Epithelial cell of proximal tubule (primary cell): ENCODE data around the gene AGBL1. TPM values are rescaled to one million over a fixed set of nuclear protein-coding genes. Genes with fewer than 3 reads are reported as not detected.

ENCODE experiments used
- DNase-seq: peaks from one replicate; pipeline ENCODE4 v3.0.0-alpha.2; 2011; ENCODE audit warnings: low read depth
- H3K4me3 ChIP-seq: 2 replicates; pipeline ENCODE4 v1.5.1; 2011; ENCODE audit warnings: low read depth, mild to moderate bottlenecking, low read length
- total RNA-seq: library from RNA; depleted of rRNA; stranded (reverse); fragments of >200 nt; gene quantifications from 2 replicates; pipeline ENCODE4 v1.2.3, GENCODE V29; 2015
- TF ChIP-seq, protein P1 (sequence below): conservative IDR thresholded peaks from 2 replicates; pipeline ENCODE4 v1.5.1; 2012; ENCODE audit warnings: low read depth, mild to moderate bottlenecking, low read length

AGBL1 gene
- total RNA-seq, 1 donor from 2014 or later = not detected

DNA sequence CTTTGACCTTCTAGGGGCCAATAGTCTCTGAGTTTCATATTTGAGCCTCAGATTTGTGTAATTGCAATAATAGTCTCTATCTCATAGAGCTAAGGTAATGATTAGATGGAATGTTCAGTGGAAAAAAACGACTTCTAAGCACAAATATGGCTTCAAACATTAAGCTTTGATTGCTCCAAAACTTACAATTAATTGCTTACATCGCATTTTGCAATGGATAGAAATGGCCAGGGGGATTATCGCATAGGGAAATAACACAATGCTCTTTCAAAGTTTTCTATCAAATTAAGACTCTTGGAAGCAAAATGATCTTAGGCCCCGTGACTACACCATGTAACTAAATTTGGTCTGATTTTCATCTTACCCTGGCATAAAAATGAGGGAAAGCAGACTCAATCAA lies 888.6 kb downstream of the AGBL1 start:
- no peak for DNase-seq
- TF ChIP-seq, protein P1, sequence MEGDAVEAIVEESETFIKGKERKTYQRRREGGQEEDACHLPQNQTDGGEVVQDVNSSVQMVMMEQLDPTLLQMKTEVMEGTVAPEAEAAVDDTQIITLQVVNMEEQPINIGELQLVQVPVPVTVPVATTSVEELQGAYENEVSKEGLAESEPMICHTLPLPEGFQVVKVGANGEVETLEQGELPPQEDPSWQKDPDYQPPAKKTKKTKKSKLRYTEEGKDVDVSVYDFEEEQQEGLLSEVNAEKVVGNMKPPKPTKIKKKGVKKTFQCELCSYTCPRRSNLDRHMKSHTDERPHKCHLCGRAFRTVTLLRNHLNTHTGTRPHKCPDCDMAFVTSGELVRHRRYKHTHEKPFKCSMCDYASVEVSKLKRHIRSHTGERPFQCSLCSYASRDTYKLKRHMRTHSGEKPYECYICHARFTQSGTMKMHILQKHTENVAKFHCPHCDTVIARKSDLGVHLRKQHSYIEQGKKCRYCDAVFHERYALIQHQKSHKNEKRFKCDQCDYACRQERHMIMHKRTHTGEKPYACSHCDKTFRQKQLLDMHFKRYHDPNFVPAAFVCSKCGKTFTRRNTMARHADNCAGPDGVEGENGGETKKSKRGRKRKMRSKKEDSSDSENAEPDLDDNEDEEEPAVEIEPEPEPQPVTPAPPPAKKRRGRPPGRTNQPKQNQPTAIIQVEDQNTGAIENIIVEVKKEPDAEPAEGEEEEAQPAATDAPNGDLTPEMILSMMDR = no peak
- no peak overlapping the region for H3K4me3 ChIP-seq

DNA sequence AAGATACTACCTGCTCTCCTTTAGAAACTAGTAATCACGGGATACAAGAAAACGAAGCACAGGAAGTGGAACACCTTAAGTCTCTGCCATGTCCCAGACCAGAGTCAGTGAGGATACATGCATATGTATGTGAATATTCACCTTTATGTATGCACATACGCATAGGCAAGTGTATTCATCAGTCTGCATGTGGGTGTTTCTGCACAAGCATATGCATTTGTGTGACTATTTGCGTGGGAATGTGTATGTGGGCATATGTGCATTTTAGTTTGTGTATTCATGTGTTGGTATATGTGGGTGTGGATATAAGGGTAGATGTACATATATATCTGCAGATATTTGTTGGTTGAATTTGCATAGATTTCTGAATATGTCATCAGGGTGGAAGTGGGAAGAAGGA lies 889.7 kb downstream of the AGBL1 start:
- no peak for DNase-seq
- H3K4me3 ChIP-seq = no peak overlapping the region
- TF ChIP-seq, protein P1 = no peak

DNA sequence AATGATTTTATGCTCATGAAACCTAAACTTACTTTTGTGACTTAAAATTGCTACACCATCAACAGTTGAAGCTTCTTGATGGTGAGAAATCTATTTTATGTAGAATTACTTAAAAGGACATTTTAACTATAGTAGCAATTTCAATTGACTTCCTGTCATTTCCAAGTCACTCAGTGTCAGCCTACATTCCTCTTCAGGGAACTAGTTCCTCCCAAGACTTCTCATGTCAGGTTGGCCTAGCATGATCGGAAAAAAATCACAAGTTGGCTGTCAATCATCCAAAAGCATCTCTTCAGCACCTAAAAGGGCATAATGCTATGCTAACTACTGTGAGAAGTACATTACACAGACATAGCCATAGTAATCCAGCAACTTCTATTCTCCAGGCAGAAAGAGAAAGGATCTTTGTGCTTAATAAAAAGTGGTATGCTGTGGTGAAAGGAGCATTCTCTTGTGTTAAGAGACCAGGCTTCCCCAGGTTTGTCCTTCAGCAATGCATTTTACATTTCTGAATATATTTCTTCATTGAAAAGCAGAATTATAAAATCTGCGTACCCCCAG lies 893.7 kb downstream of the AGBL1 start:
- TF ChIP-seq, protein P1 = no peak
- H3K4me3 ChIP-seq = no peak overlapping the region
- no peak for DNase-seq

DNA sequence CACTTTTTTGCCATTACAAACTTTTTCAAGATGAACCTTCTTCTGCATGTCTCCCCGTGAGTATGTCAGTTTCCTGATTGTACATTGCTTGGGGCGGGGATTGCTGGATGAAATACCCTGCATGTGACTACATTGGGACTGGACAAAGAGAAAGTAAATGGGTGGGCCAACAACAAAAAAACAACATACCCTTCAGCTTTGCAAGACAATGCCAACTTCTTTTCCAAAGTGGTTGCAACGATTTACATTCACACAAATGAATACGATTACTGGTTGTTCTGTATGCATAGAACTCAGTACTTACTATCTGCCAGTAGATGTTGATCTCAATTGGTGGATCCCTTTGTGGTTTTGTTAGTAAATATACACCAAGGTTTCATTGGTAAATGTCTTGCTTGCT lies 908.4 kb downstream of the AGBL1 start:
- DNase-seq = no peak
- no peak overlapping the region for H3K4me3 ChIP-seq
- TF ChIP-seq, protein P1 = no peak

DNA sequence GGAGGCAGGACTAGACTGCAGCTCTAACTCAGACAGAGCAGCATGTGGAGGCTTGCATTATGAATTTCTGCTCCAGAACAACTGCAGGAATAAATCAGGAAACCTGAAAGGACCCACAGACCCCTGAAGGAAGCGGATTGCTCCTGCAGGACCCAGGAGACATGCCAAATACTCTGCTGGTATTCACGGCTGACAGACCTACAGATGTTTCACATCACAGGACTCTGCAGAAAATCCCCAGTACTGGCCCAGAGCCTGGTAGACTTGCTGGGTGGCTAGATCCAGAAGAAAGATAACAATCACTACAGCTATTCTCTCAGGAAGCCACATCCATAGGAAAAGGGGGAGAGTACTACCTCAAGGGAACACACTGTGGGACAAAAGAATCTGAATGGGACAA lies 942.1 kb downstream of the AGBL1 start:
- no peak for DNase-seq
- TF ChIP-seq, protein P1 = no peak
- no peak overlapping the region for H3K4me3 ChIP-seq

DNA sequence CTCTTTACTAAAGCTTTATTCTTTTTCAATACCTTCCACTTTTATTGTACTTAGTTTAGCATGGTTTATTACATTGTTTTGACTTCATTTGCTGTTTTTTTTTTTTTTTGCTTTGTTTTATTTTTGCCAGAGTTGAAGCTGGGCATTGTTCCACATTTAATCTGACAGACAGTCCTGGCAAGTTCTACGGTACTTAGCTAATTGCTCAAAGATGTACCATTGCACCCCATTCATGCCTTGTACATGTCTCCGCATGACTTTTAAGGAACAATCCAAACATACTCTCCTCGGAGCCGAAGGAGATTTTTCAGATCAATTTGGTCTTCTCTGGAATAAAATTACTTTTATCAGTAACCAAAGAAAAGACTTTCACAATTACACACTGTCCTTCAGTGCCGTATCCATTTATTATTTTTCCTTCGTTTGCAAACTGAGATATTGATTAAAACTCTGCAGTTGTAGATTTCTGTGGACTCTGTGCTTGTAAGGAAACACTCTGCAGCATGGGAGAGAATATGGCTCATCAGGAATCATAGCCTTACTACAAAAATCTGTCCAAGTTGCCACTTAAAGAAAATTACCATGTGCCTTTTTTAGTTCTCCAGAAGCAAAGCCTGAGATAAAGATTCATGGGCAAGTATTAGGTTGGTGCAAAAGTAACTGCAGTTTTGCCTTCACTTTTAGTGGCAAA lies 952.0 kb downstream of the AGBL1 start:
- no peak overlapping the region for H3K4me3 ChIP-seq
- TF ChIP-seq, protein P1 = no peak
- no peak for DNase-seq

DNA sequence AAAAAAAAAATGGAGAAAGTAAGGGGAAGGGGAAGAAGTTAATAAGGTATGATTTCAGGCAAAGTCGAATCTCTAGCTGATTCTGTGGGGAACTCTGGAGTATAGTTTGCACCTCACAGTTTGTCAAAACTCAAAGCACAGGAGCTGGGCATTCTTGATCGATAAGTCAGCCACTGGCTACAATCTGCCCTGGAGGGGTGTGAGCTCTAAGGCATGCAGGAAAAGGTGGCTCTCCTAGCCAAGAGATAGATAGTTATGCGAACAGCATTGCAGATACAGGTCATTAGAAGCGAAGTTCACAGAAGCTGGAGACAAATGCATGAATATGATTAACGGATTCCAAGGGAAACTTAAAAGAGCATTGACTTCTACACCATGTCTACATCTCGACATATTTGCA lies 952.6 kb downstream of the AGBL1 start:
- TF ChIP-seq, protein P1 = no peak
- no peak overlapping the region for H3K4me3 ChIP-seq
- DNase-seq = no peak
